Measurements from ENCODE around the gene ZYG11A. TPM values are rescaled to one million over a fixed set of nuclear protein-coding genes. Genes with fewer than 3 reads are reported as not detected.

The ZYG11A gene
- polyA plus RNA-seq, 1 experiment, result 0.94 TPM

- H3K27me3 ChIP-seq (ENCODE audit: control insufficient read depth, insufficient read depth, low read length), result no peaks in the 10 kb centered on the region
- no peak overlapping the region for H3K4me3 ChIP-seq (ENCODE audit: low read depth, low read length)
- DNase-seq (ENCODE audit: low read depth), result no peak
- ChIA-PET POLR2A (no interaction called here), CTCF (no interaction called here)
- H3K36me3 ChIP-seq (ENCODE audit: control insufficient read depth, insufficient read depth, low read length), result no peaks in the 10 kb centered on the region
- no peak for TF ChIP-seq CTCF (IDR thresholded peaks at IDR 0.05; ENCODE audit: insufficient read depth, low read depth, low read length)
These were observed 86.5 kb downstream of the ZYG11A start for GRCh38 chr1:52929019-52929418.

GRCh38 chr1:52937433-52938182, 95.0 kb downstream of the ZYG11A start:
- H3K4me3 ChIP-seq (ENCODE audit: low read depth, low read length), result no peak overlapping the region
- CTCF ChIA-PET, result interaction anchor here (0.5 kb wide), 1 partner anchor 241 kb away, joined by 3 read pairs; no protein-coding TSS in a partner anchor
- no peaks in the 10 kb centered on the region for H3K36me3 ChIP-seq (ENCODE audit: control insufficient read depth, insufficient read depth, low read length)
- TF ChIP-seq CTCF (IDR thresholded peaks at IDR 0.05; ENCODE audit: insufficient read depth, low read depth, low read length), result no peak
- H3K27me3 ChIP-seq (ENCODE audit: control insufficient read depth, insufficient read depth, low read length), result no peaks in the 10 kb centered on the region
- DNase-seq (ENCODE audit: low read depth), result no peak
- POLR2A ChIA-PET, result no interaction called here

- no peak for TF ChIP-seq CTCF (IDR thresholded peaks at IDR 0.05; ENCODE audit: insufficient read depth, low read depth, low read length)
- ChIA-PET POLR2A (no interaction called here), CTCF (no interaction called here)
- H3K27me3 ChIP-seq (ENCODE audit: control insufficient read depth, insufficient read depth, low read length), result no peaks in the 10 kb centered on the region
- DNase-seq (ENCODE audit: low read depth), result no peak
- H3K4me3 ChIP-seq (ENCODE audit: low read depth, low read length), result no peak overlapping the region
- no peaks in the 10 kb centered on the region for H3K36me3 ChIP-seq (ENCODE audit: control insufficient read depth, insufficient read depth, low read length)
These were observed 95.6 kb downstream of the ZYG11A start for GRCh38 chr1:52938183-52938451.

GRCh38 chr1:52943876-52944416, 101.4 kb downstream of the ZYG11A start:
- H3K36me3 ChIP-seq (ENCODE audit: control insufficient read depth, insufficient read depth, low read length), result no peaks in the 10 kb centered on the region; the same call in 1 of the 2 replicates
- no peak overlapping the region for H3K4me3 ChIP-seq (ENCODE audit: low read depth, low read length)
- no peak for DNase-seq (ENCODE audit: low read depth)
- ChIA-PET CTCF (interaction anchor here (1.3 kb wide), 1 partner anchor 9 kb away, joined by 4 read pairs; no protein-coding TSS in a partner anchor), POLR2A (no interaction called here)
- TF ChIP-seq CTCF (IDR thresholded peaks at IDR 0.05; ENCODE audit: insufficient read depth, low read depth, low read length), result no peak
- no peaks in the 10 kb centered on the region for H3K27me3 ChIP-seq (ENCODE audit: control insufficient read depth, insufficient read depth, low read length)

GRCh38 chr1:52944566-52944965, 102.0 kb downstream of the ZYG11A start:
- no peaks in the 10 kb centered on the region; the same call in 1 of the 2 replicates for H3K36me3 ChIP-seq (ENCODE audit: control insufficient read depth, insufficient read depth, low read length)
- TF ChIP-seq CTCF (IDR thresholded peaks at IDR 0.05; ENCODE audit: insufficient read depth, low read depth, low read length), result no peak
- no peak overlapping the region for H3K4me3 ChIP-seq (ENCODE audit: low read depth, low read length)
- no peak for DNase-seq (ENCODE audit: low read depth)
- POLR2A ChIA-PET, result no interaction called here
- no peaks in the 10 kb centered on the region for H3K27me3 ChIP-seq (ENCODE audit: control insufficient read depth, insufficient read depth, low read length)
- CTCF ChIA-PET, result no interaction called here

Small RNA genes within 50 kb of the gene (small RNA-seq; reads per million reads assigned to genes)
- gene AC099677.1 (ENCODE audit: insufficient read length, low read depth, low replicate concordance), result not detected
- not detected for gene AC099677.2 (ENCODE audit: insufficient read length, low read depth, low replicate concordance)
- not detected for gene MIR1273F (ENCODE audit: insufficient read length, low read depth, low replicate concordance)
- gene MIR1273G (ENCODE audit: insufficient read length, low read depth, low replicate concordance), result not detected
- gene MIR5095 (ENCODE audit: insufficient read length, low read depth, low replicate concordance), result not detected
- gene RNU6-969P (ENCODE audit: insufficient read length, low read depth, low replicate concordance), result not detected

Other genes with a start within 250 kb of the ZYG11A start
- 40.6 and 44.5 TPM in 2 replicates for gene GPX7, start 240.4 kb upstream of the ZYG11A start, polyA plus RNA-seq (2011; rRNA removed)
- gene SHISAL2A, start 209.6 kb upstream of the ZYG11A start, polyA plus RNA-seq (2011; rRNA removed), result not detected in 2 replicates
- gene COA7, start 144.4 kb upstream of the ZYG11A start, polyA plus RNA-seq (2011; rRNA removed), result 9.9 and 14.4 TPM in 2 replicates
- 19.0 and 26.8 TPM in 2 replicates for gene ZYG11B, start 116.3 kb upstream of the ZYG11A start, polyA plus RNA-seq (2011; rRNA removed)
- 50.2 and 77.8 TPM in 2 replicates for gene ECHDC2, start 79.0 kb downstream of the ZYG11A start, polyA plus RNA-seq (2011; rRNA removed)
- gene SCP2, start 84.5 kb downstream of the ZYG11A start, polyA plus RNA-seq (2011; rRNA removed), result 50.0 and 122 TPM in 2 replicates
- 54.5 and 107 TPM in 2 replicates for gene PODN, start 219.5 kb downstream of the ZYG11A start, polyA plus RNA-seq (2011; rRNA removed)